ENCODE results near the gene ANKS3.

Gene ANKS3, protein sequence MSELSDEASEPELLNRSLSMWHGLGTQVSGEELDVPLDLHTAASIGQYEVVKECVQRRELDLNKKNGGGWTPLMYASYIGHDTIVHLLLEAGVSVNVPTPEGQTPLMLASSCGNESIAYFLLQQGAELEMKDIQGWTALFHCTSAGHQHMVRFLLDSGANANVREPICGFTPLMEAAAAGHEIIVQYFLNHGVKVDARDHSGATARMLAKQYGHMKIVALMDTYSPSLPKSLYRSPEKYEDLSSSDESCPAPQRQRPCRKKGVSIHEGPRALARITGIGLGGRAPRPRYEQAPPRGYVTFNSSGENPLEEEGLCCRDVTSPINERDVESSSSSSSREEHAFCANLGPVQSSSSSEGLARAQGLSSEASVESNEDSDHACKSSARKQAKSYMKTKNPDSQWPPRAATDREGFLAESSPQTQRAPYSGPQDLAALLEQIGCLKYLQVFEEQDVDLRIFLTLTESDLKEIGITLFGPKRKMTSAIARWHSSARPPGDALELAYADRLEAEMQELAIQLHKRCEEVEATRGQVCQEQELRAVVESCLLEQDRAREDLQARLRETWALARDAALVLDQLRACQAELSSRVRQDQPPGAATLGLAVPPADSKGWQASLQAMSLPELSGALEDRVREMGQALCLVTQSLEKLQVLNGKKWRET

GRCh38 chr16:4734063-4734729, at the start of gene ANKS3, which contains the start of gene DNAAF8:
TSS of gene ANKS3 (minus strand) at chr16:4734271. CDS start at chr16:4730149, 4,122 bp downstream.
TSS of gene DNAAF8 (plus strand) at chr16:4734537. CDS start at chr16:4736515, 1,978 bp downstream.
- DNase-seq (ENCODE audit: low spot score) = peak; percentile 71

- DNase-seq (ENCODE audit: low spot score) = no peak
Observed at GRCh38 chr16:4783251-4783950, 49.3 kb upstream of the ANKS3 start.

DNA sequence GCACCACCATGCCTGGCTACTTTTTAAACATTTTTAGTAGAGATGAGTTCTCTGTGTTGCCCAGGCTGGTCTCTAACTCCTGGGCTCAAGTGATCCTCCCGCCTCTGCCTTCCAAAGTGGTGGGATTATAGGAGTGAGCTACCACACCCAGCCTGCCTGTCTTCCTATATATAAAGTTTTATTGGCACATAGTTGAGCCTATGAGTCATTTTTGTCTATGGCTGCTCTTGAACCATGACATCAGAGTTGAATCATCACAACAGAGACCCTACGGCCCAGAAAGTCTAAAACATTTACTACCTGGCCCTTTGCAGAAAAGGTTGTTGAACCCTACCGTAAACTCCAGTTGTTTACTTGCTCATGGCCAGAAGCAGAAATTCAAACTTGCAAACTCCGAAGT, 46.2 kb upstream of the ANKS3 start:
- DNase-seq (ENCODE audit: low spot score) = no peak

GRCh38 chr16:4778050-4778392, 44.0 kb upstream of the ANKS3 start:
- no peak for DNase-seq (ENCODE audit: low spot score)

GRCh38 chr16:4777339-4778049, 43.4 kb upstream of the ANKS3 start:
- DNase-seq (ENCODE audit: low spot score) = no peak

- DNase-seq (ENCODE audit: low spot score) = no peak
Observed at GRCh38 chr16:4776141-4776705, 42.2 kb upstream of the ANKS3 start.

GRCh38 chr16:4775005-4775404, 40.9 kb upstream of the ANKS3 start:
- DNase-seq (ENCODE audit: low spot score) = no peak

DNA sequence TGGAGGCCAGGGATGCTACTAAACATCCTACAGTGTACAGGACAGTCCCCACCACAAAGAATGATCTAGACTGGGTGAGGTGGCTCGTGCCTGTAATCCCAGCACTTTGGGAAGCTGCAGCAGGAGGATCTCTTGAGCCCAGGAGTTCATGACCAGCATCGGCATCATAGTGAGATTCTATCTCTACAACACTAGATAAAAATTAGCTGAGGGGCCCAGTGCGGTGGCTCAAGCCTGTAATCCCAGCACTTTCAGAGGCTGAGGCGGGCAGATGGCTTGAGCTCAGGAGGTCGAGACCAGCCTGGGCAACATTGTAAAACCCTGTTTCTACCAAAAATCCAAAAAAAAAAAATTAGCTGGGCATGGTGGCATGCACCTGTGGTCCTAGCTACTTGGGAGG, 38.3 kb upstream of the ANKS3 start:
- DNase-seq (ENCODE audit: low spot score) = no peak

- no peak for DNase-seq (ENCODE audit: low spot score)
Observed at GRCh38 chr16:4771646-4772045, 37.6 kb upstream of the ANKS3 start.

DNA sequence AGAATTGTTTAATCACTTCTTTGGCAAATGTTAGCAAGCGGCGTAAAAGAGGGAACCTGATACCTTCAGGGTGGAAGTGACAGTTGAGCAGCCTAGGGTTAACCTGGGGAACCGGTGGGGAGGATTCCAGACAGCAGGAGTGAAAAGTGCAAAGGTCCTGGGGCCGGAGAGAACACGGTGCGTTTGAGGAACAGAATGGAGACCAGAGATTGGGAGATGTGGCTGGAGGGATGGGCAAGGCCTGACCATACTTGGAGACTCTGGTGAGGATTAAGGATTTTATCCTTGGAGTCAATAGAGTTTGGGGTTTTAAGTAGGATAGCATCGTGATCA, 35.2 kb upstream of the ANKS3 start:
- DNase-seq (ENCODE audit: low spot score) = no peak

DNA sequence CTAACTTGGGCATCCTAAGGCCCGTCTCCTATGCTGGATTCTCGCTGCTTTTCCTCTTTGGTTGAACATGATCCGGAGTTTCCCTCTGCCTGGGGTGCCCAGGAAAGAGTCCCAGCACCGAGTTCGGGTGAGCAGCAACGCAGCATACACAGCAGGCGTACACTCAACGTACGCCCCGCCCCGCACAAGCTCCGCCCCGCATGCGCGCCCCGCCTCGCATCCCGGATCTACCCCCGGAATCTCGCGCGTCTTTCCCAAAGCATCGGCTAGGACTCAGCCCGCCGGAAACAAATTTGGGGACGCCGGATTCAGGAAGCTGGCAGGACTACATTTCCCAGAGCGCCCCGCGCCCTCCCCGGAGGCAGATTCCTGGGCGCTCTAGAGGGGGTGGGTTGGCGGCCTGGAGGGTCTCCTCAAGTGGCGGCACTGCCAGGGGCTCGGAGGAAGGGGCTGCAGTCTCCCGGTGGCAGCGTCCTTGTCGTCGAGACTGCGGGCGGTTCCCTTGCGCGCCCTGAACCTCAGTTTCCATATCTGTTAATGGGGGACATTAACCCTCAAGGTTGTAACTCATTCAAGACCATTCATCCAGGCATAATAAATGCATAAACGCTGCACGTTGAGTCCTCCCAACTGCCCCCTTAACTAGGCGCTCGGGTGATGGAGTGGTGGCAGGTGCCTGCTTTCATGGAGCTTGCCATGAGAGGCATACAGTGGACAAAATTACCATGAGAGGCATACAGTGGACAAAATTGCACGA, 34.7 kb upstream of the ANKS3 start:
- peak; percentile 89 for DNase-seq (ENCODE audit: low spot score)

DNA sequence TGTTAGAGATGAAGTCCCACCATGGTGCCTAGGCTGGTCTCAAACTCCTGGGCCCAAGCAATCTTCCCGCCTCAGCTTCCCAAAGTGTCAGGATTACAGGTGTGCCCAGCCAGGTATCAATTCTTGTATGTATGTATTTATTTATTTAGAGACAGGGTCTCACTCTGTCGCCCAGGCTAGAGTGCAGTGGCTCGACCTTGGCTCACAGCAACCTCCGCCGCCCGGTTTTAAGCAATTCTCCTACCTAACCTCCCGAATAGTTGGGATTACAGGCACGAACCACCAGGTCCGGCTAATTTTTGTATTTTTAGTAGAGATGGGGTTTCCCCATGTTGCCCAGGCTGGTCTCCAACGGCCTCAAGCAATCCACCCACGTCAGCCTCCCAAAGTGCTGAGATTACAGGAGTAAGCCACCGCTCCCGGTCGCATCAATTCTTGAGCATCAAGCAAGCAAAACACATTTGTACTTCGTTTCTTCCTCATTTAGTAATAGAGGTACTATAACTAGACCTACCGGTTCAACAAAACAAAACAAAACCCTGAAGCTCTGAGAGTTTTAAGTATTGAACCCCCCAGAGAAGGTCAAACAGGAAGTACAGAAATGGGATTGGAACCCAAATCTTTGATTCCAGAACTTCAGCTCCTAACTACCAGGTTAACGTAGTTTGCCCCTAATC, 33.9 kb upstream of the ANKS3 start:
- no peak for DNase-seq (ENCODE audit: low spot score)

GRCh38 chr16:4766875-4767628, 33.0 kb upstream of the ANKS3 start, which contains the start of gene ZNF500:
TSS of gene ZNF500 (minus strand) at chr16:4767162. CDS start at chr16:4765978, 1,184 bp downstream.
- peak; percentile 95 for DNase-seq (ENCODE audit: low spot score)

DNA sequence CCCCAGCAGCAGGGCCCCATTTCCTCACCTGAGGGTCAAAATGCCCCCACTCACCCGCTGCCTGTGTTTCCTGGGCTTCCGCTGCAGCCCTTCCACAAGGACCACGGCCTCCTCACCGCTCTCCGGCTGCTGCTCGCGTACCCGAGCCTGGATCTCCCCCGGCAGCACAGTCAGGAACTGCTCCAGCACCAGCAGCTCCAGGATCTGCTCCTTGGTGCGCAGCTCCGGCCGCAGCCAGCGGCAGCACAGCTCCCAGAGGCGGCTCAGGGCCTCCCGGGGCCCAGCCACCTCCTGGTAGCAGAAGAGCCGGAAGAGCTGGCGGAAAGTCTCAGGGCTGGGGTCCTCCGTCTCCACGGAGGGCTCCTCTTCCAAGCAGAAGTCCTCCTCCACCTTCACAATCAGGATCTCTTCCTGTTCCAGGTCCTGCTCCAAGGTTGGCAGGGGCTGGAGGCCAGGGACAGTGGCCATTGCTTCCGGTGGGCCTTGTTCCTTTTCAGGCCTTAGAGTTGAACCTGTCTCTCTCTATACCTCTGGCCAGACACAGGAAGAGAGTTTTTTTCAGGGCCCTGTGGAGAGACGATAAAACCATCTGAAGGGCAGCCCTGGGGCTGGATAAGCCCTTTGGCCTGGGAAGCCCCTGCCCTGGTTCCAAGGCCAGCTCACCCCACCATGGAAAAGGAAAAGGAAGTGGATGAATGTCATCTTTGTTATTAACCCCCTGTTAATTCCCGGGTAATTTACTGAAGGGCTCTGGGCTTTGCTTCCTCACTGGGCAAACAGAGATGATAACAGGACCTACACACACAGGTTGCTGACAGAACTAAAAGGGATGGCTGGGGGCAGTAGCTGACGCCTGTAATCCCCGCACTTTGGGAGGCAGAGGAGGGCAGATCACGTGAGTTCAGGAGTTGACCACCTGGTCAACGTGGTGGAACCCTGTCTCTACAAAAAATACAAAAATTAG, 31.7 kb upstream of the ANKS3 start:
- DNase-seq (ENCODE audit: low spot score) = no peak

- no peak for DNase-seq (ENCODE audit: low spot score)
Observed at GRCh38 chr16:4763791-4764190, 29.7 kb upstream of the ANKS3 start.

- DNase-seq (ENCODE audit: low spot score) = no peak
Observed at GRCh38 chr16:4762205-4762604, 28.1 kb upstream of the ANKS3 start.

GRCh38 chr16:4760221-4760910, 26.3 kb upstream of the ANKS3 start:
- no peak for DNase-seq (ENCODE audit: low spot score)
